ENCODE results near the gene DDX18. TPM values are rescaled to one million over a fixed set of nuclear protein-coding genes. Genes with fewer than 3 reads are reported as not detected.
"Not testable (repeated sequence)": the region's sequence is repeated elsewhere in the genome, so short reads cannot be mapped to it uniquely, and the experiment has no call there.

The DDX18 gene
- 100 to 1,000 TPM; 115 to 146 TPM for total RNA-seq
- 114 to 189 reads per million in 2 donors for total RNA-seq

DNA sequence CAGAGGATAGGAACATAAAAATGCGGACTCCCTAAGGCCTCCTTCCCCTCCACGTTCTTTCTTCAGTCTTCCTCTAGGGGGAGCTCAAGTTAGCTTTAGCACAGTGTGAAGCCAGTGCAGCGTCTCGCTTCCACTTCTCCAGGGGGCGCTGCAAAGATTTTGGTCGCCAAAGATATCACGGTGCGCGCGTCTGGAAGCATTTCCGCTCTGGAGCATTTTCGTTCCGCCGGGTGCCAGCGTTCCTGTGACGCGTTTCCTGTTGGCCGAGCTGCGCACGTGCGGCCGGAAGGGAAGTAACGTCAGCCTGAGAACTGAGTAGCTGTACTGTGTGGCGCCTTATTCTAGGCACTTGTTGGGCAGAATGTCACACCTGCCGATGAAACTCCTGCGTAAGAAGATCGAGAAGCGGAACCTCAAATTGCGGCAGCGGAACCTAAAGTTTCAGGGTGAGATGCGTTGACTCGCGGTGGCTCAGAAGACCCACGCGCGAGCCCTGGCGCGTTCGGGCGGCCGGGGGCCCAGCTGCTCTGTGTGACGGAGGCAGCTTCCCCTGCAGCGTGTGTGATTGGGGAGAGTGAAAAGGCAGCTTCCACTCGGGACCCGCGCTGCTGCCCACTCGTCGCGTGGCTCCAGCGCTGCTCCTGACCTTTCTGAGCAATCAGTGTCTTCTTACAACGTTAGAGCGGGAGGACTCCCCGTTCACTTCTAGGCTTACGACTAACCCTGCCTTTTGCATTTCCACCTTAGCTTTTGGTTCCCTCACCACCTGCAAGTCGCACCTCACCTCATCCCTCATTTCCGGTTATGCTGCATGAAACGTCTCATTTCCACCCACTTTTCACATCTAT, at the start of gene DDX18:
Gene DDX18 (plus strand): TSS at position 275 of the 848 bp plus-strand sequence. CDS start 87 bp downstream, at position 362.
- H3K36me3 Mint-ChIP-seq (ENCODE audit: low read depth) = peaks cover 7% of the 10 kb centered on the region
- H3K9me3 ChIP-seq (ENCODE audit: control insufficient read depth, low read length, poor library complexity, severe bottlenecking) = no peaks in the 10 kb centered on the region
- ATAC-seq (peak; percentile 89), DNase-seq (peak; percentile 91 to 97 (median 96))
- H3K4me1 Mint-ChIP-seq = peaks cover 19% of the 10 kb centered on the region
- H3K27ac Mint-ChIP-seq = peak within 1 kb of the TSS; percentile 100
- peak within 1 kb of the TSS; percentile 98 for H3K4me3 Mint-ChIP-seq
- no peaks in the 10 kb centered on the region for H3K27me3 Mint-ChIP-seq

DNA sequence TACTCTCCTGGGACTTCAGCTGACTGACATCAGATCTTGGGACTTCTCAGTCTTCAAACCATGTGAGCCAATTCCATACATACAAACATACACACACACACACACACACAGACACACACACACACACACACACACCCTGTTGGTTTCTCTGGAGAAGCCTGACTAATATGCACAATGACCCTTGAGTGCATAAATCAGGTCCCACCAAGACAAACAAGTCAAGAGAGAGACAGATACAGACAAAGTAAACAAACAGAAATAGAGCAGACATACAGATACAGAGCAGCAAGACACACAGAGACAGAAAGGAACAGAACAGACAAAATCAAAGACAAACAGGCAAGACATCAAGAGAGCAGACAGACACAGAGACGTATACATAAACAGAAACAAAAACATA, 43.8 kb upstream of the DDX18 start:
- ATAC-seq = no peak
- Mint-ChIP-seq H3K4me1 (peaks cover 3% of the 10 kb centered on the region), H3K27me3 (peaks cover 29% of the 10 kb centered on the region), H3K27ac (no peak overlapping the region), H3K36me3 (ENCODE audit: low read depth) (no peaks in the 10 kb centered on the region), H3K4me3 (no peak overlapping the region)
- peaks cover 3% of the 10 kb centered on the region for H3K9me3 ChIP-seq (ENCODE audit: control insufficient read depth, low read length, poor library complexity, severe bottlenecking)
- no peak for DNase-seq

GRCh38 chr2:117771969-117772630, 42.4 kb upstream of the DDX18 start:
- no peaks in the 10 kb centered on the region for H3K36me3 Mint-ChIP-seq (ENCODE audit: low read depth)
- no peak overlapping the region for H3K27ac Mint-ChIP-seq
- peaks cover 3% of the 10 kb centered on the region for H3K9me3 ChIP-seq (ENCODE audit: control insufficient read depth, low read length, poor library complexity, severe bottlenecking)
- peaks cover 3% of the 10 kb centered on the region for H3K4me1 Mint-ChIP-seq
- no peak overlapping the region for H3K4me3 Mint-ChIP-seq
- ATAC-seq (no peak), DNase-seq (no peak)
- peaks cover 41% of the 10 kb centered on the region for H3K27me3 Mint-ChIP-seq

DNA sequence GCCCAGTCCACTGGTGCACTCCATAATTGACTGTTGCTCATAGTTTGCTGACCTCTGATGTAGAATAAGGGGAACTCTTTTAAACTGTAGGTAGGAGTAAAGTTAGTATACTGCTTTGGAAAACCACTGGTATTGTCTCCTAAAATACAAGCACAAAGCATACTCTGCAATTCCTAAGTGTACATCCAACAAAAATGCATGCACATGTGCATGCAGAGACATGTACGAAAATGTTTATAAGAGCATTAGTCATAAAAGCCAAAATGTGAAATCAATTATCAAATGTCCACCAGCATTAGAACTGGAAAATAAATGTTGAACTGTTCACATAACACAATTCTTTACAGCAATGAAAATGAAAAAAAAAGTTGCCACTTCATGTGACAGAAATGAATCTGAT, 39.8 kb upstream of the DDX18 start:
- H3K36me3 Mint-ChIP-seq (ENCODE audit: low read depth) = no peaks in the 10 kb centered on the region
- no peak for DNase-seq
- H3K4me1 Mint-ChIP-seq = peaks cover 3% of the 10 kb centered on the region
- H3K4me3 Mint-ChIP-seq = no peak overlapping the region
- H3K9me3 ChIP-seq (ENCODE audit: control insufficient read depth, low read length, poor library complexity, severe bottlenecking) = peaks cover 3% of the 10 kb centered on the region
- ATAC-seq = no peak
- peaks cover 40% of the 10 kb centered on the region for H3K27me3 Mint-ChIP-seq
- H3K27ac Mint-ChIP-seq = no peak overlapping the region

DNA sequence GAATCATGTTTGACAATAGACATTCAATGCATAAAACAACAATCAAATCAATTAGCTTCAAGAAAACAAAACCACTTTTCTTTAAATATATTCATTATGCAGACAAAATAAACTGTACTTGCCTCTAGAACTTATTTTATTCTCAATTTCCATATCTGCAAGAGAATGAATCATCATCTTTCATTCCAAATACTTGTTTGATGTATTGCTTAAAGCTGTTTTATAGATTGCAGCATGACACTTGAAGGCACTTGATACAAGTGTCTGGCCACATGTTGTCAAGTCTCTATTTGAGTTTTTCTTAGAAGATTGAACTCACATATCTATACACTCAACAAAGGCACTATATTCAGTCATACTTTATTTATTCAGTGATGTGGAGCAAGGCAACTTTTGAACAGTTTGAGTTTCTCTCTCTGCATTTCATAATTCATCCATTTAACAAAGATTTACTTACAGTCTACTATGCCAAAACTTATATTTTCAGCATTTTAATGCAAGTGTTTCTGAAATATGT, 38.7 kb upstream of the DDX18 start:
- no peak for DNase-seq
- H3K4me1 Mint-ChIP-seq = peaks cover 2% of the 10 kb centered on the region
- no peak overlapping the region for H3K4me3 Mint-ChIP-seq
- H3K27me3 Mint-ChIP-seq = peaks cover 34% of the 10 kb centered on the region
- ATAC-seq = no peak
- no peaks in the 10 kb centered on the region for H3K9me3 ChIP-seq (ENCODE audit: control insufficient read depth, low read length, poor library complexity, severe bottlenecking)
- no peak overlapping the region for H3K27ac Mint-ChIP-seq
- no peaks in the 10 kb centered on the region for H3K36me3 Mint-ChIP-seq (ENCODE audit: low read depth)

DNA sequence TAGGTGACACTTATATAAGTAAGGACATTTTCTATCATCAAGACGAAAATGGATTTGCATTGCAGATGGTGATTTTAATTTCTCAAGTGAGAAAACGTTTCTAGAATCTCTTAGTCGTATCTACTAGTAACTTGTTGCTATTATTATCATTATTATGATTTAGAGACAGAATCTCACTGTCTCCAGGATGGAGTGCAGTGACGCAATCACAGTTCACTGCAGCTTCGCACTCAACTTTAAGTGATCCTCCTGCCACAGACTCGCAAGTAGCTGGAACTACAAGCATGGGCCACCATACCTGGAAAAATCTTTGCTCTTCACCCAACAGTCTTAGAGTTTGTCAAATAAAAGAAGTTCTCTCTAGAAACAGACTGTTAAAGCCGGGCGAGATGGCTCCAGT, 37.6 kb upstream of the DDX18 start:
- Mint-ChIP-seq H3K27ac (no peak overlapping the region), H3K4me3 (no peak overlapping the region), H3K36me3 (ENCODE audit: low read depth) (no peaks in the 10 kb centered on the region), H3K4me1 (no peaks in the 10 kb centered on the region), H3K27me3 (peaks cover 34% of the 10 kb centered on the region)
- DNase-seq = no peak
- no peak for ATAC-seq
- H3K9me3 ChIP-seq (ENCODE audit: control insufficient read depth, low read length, poor library complexity, severe bottlenecking) = no peaks in the 10 kb centered on the region

- ATAC-seq = peak; percentile 49
- H3K4me1 Mint-ChIP-seq = no peaks in the 10 kb centered on the region
- H3K27ac Mint-ChIP-seq = no peak overlapping the region
- H3K27me3 Mint-ChIP-seq = no peaks in the 10 kb centered on the region
- H3K9me3 ChIP-seq (ENCODE audit: control insufficient read depth, low read length, poor library complexity, severe bottlenecking) = no peaks in the 10 kb centered on the region
- no peaks in the 10 kb centered on the region for H3K36me3 Mint-ChIP-seq (ENCODE audit: low read depth)
- H3K4me3 Mint-ChIP-seq = no peak overlapping the region
- no peak for DNase-seq
Measured at GRCh38 chr2:117785740-117786139, 28.8 kb upstream of the DDX18 start.

DNA sequence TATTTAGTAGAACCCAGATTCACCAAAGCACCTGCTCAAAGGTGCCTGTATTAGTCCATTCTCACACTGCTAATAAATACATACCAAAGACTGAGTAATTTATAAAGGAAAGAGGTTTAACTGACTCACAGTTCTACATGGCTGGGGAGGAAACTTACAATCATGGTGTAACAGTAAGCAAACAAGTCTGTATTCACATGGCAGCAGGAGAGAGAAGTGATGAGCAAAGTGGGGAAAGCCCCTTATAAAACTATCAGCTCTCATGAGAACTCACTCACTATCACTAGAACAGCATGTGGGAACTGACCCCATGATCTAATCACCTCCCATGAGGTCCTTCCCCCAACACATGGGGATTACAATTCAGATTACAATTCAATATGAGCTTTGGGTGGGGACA, 28.0 kb upstream of the DDX18 start:
- H3K27ac Mint-ChIP-seq = no peak overlapping the region
- no peaks in the 10 kb centered on the region for H3K4me1 Mint-ChIP-seq
- DNase-seq (no peak), ATAC-seq (no peak)
- peaks cover 3% of the 10 kb centered on the region for H3K27me3 Mint-ChIP-seq
- no peaks in the 10 kb centered on the region for H3K9me3 ChIP-seq (ENCODE audit: control insufficient read depth, low read length, poor library complexity, severe bottlenecking)
- H3K4me3 Mint-ChIP-seq = no peak overlapping the region
- no peaks in the 10 kb centered on the region for H3K36me3 Mint-ChIP-seq (ENCODE audit: low read depth)

DNA sequence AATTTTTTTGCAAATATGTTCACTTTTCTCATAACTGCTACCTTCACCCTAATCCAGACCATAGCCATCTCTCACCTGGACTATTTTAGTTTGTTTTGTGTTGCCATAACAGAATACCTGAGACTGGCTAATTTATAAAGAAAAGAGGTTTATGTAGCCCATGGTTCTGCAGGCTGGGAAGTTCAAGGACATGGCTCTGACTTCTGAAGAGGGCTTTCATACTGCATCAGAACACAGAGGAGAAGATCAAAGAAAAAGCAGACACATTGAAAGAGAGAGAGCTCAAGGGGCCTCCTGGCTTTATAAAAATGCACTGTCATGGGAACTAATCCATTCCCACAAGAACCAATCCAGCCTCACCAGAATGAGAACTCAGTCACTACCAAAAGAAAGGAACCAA, 25.0 kb upstream of the DDX18 start:
- H3K36me3 Mint-ChIP-seq (ENCODE audit: low read depth) = no peaks in the 10 kb centered on the region
- H3K9me3 ChIP-seq (ENCODE audit: control insufficient read depth, low read length, poor library complexity, severe bottlenecking) = no peaks in the 10 kb centered on the region
- DNase-seq (no peak), ATAC-seq (no peak)
- H3K27ac Mint-ChIP-seq = no peak overlapping the region
- no peak overlapping the region for H3K4me3 Mint-ChIP-seq
- no peaks in the 10 kb centered on the region for H3K4me1 Mint-ChIP-seq
- H3K27me3 Mint-ChIP-seq = peaks cover 17% of the 10 kb centered on the region

- no peak for ATAC-seq
- H3K27me3 Mint-ChIP-seq = peaks cover 18% of the 10 kb centered on the region
- H3K27ac Mint-ChIP-seq = no peak overlapping the region
- H3K4me1 Mint-ChIP-seq = no peaks in the 10 kb centered on the region
- no peak overlapping the region for H3K4me3 Mint-ChIP-seq
- H3K36me3 Mint-ChIP-seq (ENCODE audit: low read depth) = no peaks in the 10 kb centered on the region
- no peak for DNase-seq
- no peaks in the 10 kb centered on the region for H3K9me3 ChIP-seq (ENCODE audit: control insufficient read depth, low read length, poor library complexity, severe bottlenecking)
Measured at GRCh38 chr2:117794668-117795067, 19.8 kb upstream of the DDX18 start.

DNA sequence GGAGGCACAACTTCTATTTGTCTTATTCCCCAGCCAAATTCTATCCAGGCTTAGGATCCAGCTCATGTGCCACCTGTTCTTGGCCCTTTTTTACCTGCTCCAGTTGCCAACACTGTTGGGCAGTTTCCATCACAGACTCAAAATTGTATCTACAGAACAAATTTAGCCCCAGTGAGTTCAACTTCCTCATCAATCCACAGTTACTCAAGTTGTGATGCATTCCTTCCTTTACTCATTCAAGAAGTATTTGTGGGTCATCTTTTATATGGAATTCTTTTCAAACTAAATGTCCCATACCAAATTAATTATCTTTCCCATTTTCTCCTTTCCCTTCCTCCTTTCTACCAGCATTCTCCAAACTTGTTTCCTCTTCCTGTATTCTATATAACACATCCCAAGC, 12.7 kb upstream of the DDX18 start:
- no peaks in the 10 kb centered on the region for H3K9me3 ChIP-seq (ENCODE audit: control insufficient read depth, low read length, poor library complexity, severe bottlenecking)
- ATAC-seq (no peak), DNase-seq (no peak)
- Mint-ChIP-seq H3K4me3 (no peak overlapping the region), H3K27me3 (peaks cover 15% of the 10 kb centered on the region), H3K4me1 (peaks cover 3% of the 10 kb centered on the region), H3K27ac (no peak overlapping the region), H3K36me3 (ENCODE audit: low read depth) (peaks cover 2% of the 10 kb centered on the region)

GRCh38 chr2:117803644-117804325, 10.7 kb upstream of the DDX18 start:
- peak overlapping the region; percentile 73 for H3K4me3 Mint-ChIP-seq
- H3K27me3 Mint-ChIP-seq = peaks cover 15% of the 10 kb centered on the region
- ATAC-seq; H3K9me3 ChIP-seq (ENCODE audit: control insufficient read depth, low read length, poor library complexity, severe bottlenecking); DNase-seq; H3K36me3 Mint-ChIP-seq (ENCODE audit: low read depth); H3K4me1 Mint-ChIP-seq: not testable (repeated sequence)
- H3K27ac Mint-ChIP-seq = peak overlapping the region; percentile 54

DNA sequence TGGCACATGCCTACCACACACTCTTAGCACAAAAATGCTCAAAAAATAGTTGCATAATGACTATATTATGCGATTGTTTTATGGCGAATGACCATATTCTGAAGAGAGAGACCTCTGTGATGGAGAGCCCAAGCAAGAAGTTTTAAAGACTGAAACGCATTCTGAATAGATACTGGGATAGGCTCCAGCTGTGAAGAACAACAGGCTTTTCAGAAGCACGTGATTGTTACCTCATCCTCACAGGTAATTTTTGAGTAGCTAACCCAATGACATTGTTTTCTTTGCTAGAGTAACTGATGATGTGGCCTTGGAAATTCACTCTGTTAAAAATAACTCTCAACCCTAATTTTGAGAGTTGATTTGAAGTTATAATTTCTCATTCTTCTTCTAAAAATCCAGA, 2.0 kb upstream of the DDX18 start:
- no peaks in the 10 kb centered on the region for H3K9me3 ChIP-seq (ENCODE audit: control insufficient read depth, low read length, poor library complexity, severe bottlenecking)
- DNase-seq (no peak), ATAC-seq (no peak)
- Mint-ChIP-seq H3K4me3 (peak overlapping the region; percentile 19), H3K27ac (peak overlapping the region; percentile 27), H3K4me1 (peaks cover 15% of the 10 kb centered on the region), H3K36me3 (ENCODE audit: low read depth) (peaks cover 4% of the 10 kb centered on the region), H3K27me3 (no peaks in the 10 kb centered on the region)
